Sigmoid colon (tissue), 4 donors: Measurements from ENCODE around the gene ADAMTSL2.

Experiments used
- EP300 ChIP-seq, 4 donors: sonication (generic); formaldehyde crosslinking; IDR thresholded peaks; one replicate each; pipeline ENCODE4 v1.6.1; 2017; ENCODE audit warnings: antibody characterized with exemption in 4 of 4
- POLR2A ChIP-seq, 2 donors: fragments of 450-650 bp; IDR thresholded peaks; one replicate each; pipeline ENCODE4 v1.6.1; 2016; ENCODE audit warnings: antibody characterized with exemption in 2 of 2, mild to moderate bottlenecking in 2 of 2, moderate library complexity in 2 of 2
- POLR2AphosphoS5 ChIP-seq, 4 donors: sonication (generic); formaldehyde crosslinking; IDR thresholded peaks; one replicate each; pipeline ENCODE4 v1.6.1; 2017; ENCODE audit warnings: antibody characterized with exemption in 4 of 4
- TF ChIP-seq, protein P1 (sequence below), 4 experiments: fragments of 450-650 bp in 3 of 4; fragments of 200-600 bp in 1 of 4; IDR thresholded peaks; one replicate each; pipeline ENCODE4 v1.5.1; 2016 to 2019; ENCODE audit warnings: antibody characterized with exemption in 4 of 4, mild to moderate bottlenecking in 3 of 4, moderate library complexity in 2 of 4

DNA sequence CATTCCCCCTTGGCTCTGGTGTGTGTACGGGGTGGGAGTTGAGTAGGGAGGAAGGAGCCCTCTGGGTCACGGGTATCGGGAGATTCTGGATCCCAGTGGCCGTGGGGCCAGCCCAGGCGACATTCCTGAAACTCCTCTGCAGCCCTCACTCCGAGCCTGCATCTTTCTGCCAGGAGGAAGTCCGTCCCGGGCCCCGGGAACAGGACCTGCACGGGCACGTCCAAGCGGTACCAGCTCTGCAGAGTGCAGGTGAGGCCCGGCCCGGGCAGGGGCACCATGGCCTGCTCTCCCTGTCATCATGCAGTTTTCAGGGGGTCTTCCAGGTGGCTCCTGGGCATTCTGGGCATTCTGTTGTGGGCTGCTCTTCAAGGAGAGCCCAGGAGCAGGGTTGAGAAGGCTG, 3.7 kb downstream of the ADAMTSL2 start:
- TF ChIP-seq, protein P1, sequence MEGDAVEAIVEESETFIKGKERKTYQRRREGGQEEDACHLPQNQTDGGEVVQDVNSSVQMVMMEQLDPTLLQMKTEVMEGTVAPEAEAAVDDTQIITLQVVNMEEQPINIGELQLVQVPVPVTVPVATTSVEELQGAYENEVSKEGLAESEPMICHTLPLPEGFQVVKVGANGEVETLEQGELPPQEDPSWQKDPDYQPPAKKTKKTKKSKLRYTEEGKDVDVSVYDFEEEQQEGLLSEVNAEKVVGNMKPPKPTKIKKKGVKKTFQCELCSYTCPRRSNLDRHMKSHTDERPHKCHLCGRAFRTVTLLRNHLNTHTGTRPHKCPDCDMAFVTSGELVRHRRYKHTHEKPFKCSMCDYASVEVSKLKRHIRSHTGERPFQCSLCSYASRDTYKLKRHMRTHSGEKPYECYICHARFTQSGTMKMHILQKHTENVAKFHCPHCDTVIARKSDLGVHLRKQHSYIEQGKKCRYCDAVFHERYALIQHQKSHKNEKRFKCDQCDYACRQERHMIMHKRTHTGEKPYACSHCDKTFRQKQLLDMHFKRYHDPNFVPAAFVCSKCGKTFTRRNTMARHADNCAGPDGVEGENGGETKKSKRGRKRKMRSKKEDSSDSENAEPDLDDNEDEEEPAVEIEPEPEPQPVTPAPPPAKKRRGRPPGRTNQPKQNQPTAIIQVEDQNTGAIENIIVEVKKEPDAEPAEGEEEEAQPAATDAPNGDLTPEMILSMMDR (IDR thresholded peaks at IDR 0.05): no peak
- TF ChIP-seq POLR2A (IDR thresholded peaks at IDR 0.05) (no peak), POLR2AphosphoS5 (IDR thresholded peaks at IDR 0.05) (no peak), EP300 (IDR thresholded peaks at IDR 0.05) (no peak)
